ENCODE results near the gene RPS16. TPM values are rescaled to one million over a fixed set of nuclear protein-coding genes. Genes with fewer than 3 reads are reported as not detected.

RPS16 gene
- total and polyA plus RNA-seq, 10 donors: 1,378 to 5,747 (median 1,790) TPM

GRCh38 chr19:39426170-39426569 is 9.6 kb downstream of the RPS16 start:
- Histone ChIP-seq H3K4me3 (no peak overlapping the region), H3K36me3 (peaks cover 0 to 49% (median 32%) of the 10 kb centered on the region in 6 donors), H3K27me3 (replicated peaks in 1 of 7) (no peaks in the 10 kb centered on the region), H3K27ac (no peak overlapping the region), H3K4me1 (peaks cover 0 to 35% (median 13%) of the 10 kb centered on the region in 6 donors), H3K9me3 (no peaks in the 10 kb centered on the region)
- no peak for TF ChIP-seq POLR2AphosphoS5 (IDR thresholded peaks at IDR 0.05)
- TF ChIP-seq POLR2A (IDR thresholded peaks at IDR 0.05): no peak
- TF ChIP-seq CTCF (IDR thresholded peaks at IDR 0.05 in 8 of 11, conservative IDR thresholded peaks at IDR 0.05 in 3 of 11): no peak
- intact Hi-C loops (cut with DNase I; ENCODE audit: low total_unique reads): no loop called here
- WGBS, 5 donors: 68 to 84% (median 74%) methylated on average over 5 of the region's 5 CpGs
- no peak for DNase-seq

- intact Hi-C loops (cut with DNase I; ENCODE audit: low total_unique reads): no loop called here
- DNase-seq: no peak
- no peaks in the 10 kb centered on the region for H3K27me3 ChIP-seq (replicated peaks in 1 of 7)
- no peak overlapping the region for H3K27ac ChIP-seq
- H3K4me3 ChIP-seq: no peak overlapping the region
- peaks cover 0 to 31% (median 8%) of the 10 kb centered on the region in 6 donors for H3K4me1 ChIP-seq
- 82 to 98% (median 94%) methylated on average over 7 of the region's 7 CpGs for WGBS, 5 donors
- no peaks in the 10 kb centered on the region for H3K9me3 ChIP-seq
- TF ChIP-seq CTCF (IDR thresholded peaks at IDR 0.05 in 8 of 11, conservative IDR thresholded peaks at IDR 0.05 in 3 of 11): no peak
- TF ChIP-seq POLR2AphosphoS5 (IDR thresholded peaks at IDR 0.05): no peak
- no peak for TF ChIP-seq POLR2A (IDR thresholded peaks at IDR 0.05)
- H3K36me3 ChIP-seq: peaks cover 0 to 50% (median 36%) of the 10 kb centered on the region in 6 donors
Measured at GRCh38 chr19:39425744-39426143, 10.0 kb downstream of the RPS16 start.

- H3K27me3 ChIP-seq (replicated peaks in 1 of 7): no peaks in the 10 kb centered on the region
- peak; percentile 55 for DNase-seq
- no peak overlapping the region for H3K27ac ChIP-seq
- WGBS, 5 donors: 81 to 88% (median 85%) methylated on average over 8 to 16 of the region's 16 CpGs; no CpG with 5 or more reads in 1 of the 5 donors
- H3K9me3 ChIP-seq: no peaks in the 10 kb centered on the region
- intact Hi-C loops (cut with DNase I; ENCODE audit: low total_unique reads): no loop called here
- H3K4me3 ChIP-seq: no peak overlapping the region
- TF ChIP-seq POLR2A (IDR thresholded peaks at IDR 0.05) (no peak), POLR2AphosphoS5 (IDR thresholded peaks at IDR 0.05) (peak in 1 of 3 donors; percentile 68), CTCF (IDR thresholded peaks at IDR 0.05 in 8 of 11, conservative IDR thresholded peaks at IDR 0.05 in 3 of 11) (no peak)
- H3K4me1 ChIP-seq: peaks cover 0 to 23% (median 6%) of the 10 kb centered on the region in 6 donors
- H3K36me3 ChIP-seq: peaks cover 0 to 58% (median 42%) of the 10 kb centered on the region in 6 donors
Measured at GRCh38 chr19:39424934-39425333, 10.8 kb downstream of the RPS16 start.

- Histone ChIP-seq H3K27me3 (replicated peaks in 1 of 7) (no peaks in the 10 kb centered on the region), H3K36me3 (peaks cover 0 to 73% (median 56%) of the 10 kb centered on the region in 6 donors), H3K27ac (no peak overlapping the region), H3K9me3 (no peaks in the 10 kb centered on the region), H3K4me1 (peaks cover 0 to 9% (median under 1%) of the 10 kb centered on the region in 6 donors), H3K4me3 (no peak overlapping the region)
- TF ChIP-seq POLR2AphosphoS5 (IDR thresholded peaks at IDR 0.05): peak in 1 of 3 donors; percentile 55
- TF ChIP-seq POLR2A (IDR thresholded peaks at IDR 0.05): no peak
- 90 to 94% (median 92%) methylated on average over 32 to 35 of the region's 35 CpGs for WGBS, 5 donors
- intact Hi-C loops (cut with DNase I; ENCODE audit: low total_unique reads): no loop called here
- peak; percentile 74 for DNase-seq
Measured at GRCh38 chr19:39423258-39424086, 12.3 kb downstream of the RPS16 start.

Data from spleen (tissue), 11 donors.